Measurements from ENCODE around the gene GNB5. TPM values are rescaled to one million over a fixed set of nuclear protein-coding genes. Genes with fewer than 3 reads are reported as not detected.
A peak's percentile ranks its signal among the peaks of the same experiment; 100 is the strongest.
"Not testable (repeated sequence)": the region's sequence is repeated elsewhere in the genome, so short reads cannot be mapped to it uniquely, and the experiment has no call there.

GNB5 gene
- total and polyA plus RNA-seq, 4 donors = 18.2 to 30.0 (median 27.1) TPM

DNA sequence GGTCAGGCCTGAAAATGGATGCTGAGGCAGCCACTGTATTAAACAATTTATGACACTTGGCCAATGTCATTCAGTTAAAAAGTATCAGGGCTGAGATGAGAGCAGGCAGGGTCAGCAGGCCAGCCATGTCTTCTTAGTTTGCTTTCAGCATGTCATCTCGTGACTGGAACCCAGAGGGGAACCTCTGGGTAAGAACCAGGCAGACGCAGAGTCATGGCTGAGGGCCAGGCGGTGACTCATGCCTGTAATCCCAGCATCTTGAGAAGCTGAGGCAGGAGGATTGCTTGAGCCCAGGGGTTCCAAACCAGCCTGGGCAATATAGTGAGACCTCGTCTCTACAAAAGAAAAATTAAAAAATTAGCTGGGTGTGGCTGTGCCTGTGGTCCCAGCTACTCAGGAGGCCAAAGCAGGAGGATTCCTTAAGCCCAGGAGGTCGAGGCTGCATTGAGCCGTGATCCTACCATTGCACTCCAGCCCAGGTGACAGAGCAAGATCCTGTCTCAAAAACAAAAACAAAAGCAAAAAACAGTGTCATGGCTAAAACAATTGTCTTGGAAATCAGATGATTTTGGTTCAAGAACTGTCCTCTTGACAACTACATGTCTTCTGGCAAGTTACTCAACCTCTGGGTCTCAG, 90.3 kb downstream of the GNB5 start:
- no peak for ATAC-seq (ENCODE audit: low FRiP score)
- H3K4me3 ChIP-seq (ENCODE audit: low read length in 2 of 2) = no peak overlapping the region
- H3K27me3 ChIP-seq (ENCODE audit: control insufficient read depth in 1 of 2, insufficient read depth in 2 of 2, low read length in 1 of 2) = no peaks in the 10 kb centered on the region
- peak; percentile 93 to 94 for DNase-seq
- no peak overlapping the region for H3K27ac ChIP-seq (ENCODE audit: low read depth in 1 of 2, low read length in 2 of 2)
- no peaks in the 10 kb centered on the region for H3K9me3 ChIP-seq (ENCODE audit: control insufficient read depth, low read length)
- H3K36me3 ChIP-seq (ENCODE audit: control insufficient read depth in 1 of 2, insufficient read depth in 2 of 2, low read length in 1 of 2) = no peaks in the 10 kb centered on the region
- 56% methylated on average over 6 of the region's 6 CpGs for WGBS, 2 donors
- intact Hi-C loops (cut with DNase I) = no loop called here
- H3K4me1 ChIP-seq (ENCODE audit: control insufficient read depth in 1 of 2, insufficient read depth in 2 of 2, low read length in 2 of 2) = no peaks in the 10 kb centered on the region

DNA sequence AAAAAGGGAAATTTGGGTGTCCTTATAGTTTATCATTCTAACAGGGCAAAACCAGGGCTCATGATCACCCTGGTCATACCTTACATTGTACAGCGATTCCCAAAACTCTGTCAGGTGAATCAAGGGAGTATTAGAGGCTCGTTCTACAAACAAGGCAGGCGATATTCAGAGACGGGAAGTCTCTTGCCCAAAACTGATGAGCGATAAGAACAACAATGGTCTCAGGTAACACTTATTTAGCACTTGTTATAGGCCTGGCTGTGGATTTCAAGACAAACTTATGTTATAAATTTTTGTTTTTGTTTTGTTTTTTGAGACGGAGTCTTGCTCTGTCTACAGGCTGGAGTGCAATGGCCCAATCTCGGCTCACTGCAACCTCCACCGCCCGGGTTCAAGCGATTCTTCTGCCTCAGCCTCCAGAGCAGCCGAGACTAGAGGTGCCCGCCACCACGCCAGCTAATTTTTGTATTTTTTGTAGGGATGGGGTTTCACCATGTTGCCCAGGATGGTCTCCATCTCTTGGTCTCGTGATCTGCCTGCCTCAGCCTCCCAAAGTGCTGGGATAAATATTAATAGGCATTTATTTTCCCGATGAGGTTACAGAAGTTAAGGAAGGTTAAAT, 91.4 kb downstream of the GNB5 start:
- no peaks in the 10 kb centered on the region for H3K36me3 ChIP-seq (ENCODE audit: control insufficient read depth in 1 of 2, insufficient read depth in 2 of 2, low read length in 1 of 2)
- H3K4me1 ChIP-seq (ENCODE audit: control insufficient read depth in 1 of 2, insufficient read depth in 2 of 2, low read length in 2 of 2) = no peaks in the 10 kb centered on the region
- DNase-seq (no peak), ATAC-seq (ENCODE audit: low FRiP score) (no peak)
- no peaks in the 10 kb centered on the region for H3K9me3 ChIP-seq (ENCODE audit: control insufficient read depth, low read length)
- H3K27me3 ChIP-seq (ENCODE audit: control insufficient read depth in 1 of 2, insufficient read depth in 2 of 2, low read length in 1 of 2) = no peaks in the 10 kb centered on the region
- intact Hi-C loops (cut with DNase I) = no loop called here
- no peak overlapping the region for H3K4me3 ChIP-seq (ENCODE audit: low read length in 2 of 2)
- WGBS, 2 donors = 95 to 96% methylated on average over 15 of the region's 15 CpGs
- no peak overlapping the region for H3K27ac ChIP-seq (ENCODE audit: low read depth in 1 of 2, low read length in 2 of 2)

DNA sequence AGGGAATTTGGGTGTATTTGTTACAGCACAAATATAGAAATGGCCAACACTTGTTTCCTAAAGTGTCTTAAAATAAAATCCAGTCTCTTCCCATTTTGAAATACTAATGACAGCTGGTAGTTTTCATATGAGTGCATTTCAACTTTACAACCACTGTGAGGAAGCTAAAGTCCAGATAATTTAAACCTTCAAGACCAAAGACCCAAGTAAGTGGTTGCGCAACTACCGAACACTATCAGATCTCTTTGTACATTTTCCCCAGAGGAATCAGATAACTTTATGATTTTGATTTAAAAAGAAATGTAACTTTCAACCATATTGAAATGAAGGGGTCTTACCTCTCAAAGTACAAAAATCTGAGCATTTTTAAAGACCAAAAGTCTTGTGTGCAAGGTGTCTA, 92.9 kb downstream of the GNB5 start:
- H3K36me3 ChIP-seq (ENCODE audit: control insufficient read depth in 1 of 2, insufficient read depth in 2 of 2, low read length in 1 of 2) = no peaks in the 10 kb centered on the region
- H3K9me3 ChIP-seq (ENCODE audit: control insufficient read depth, low read length) = no peaks in the 10 kb centered on the region
- WGBS, 2 donors = 91 to 95% methylated on average over 2 of the region's 2 CpGs
- no peak for DNase-seq
- no peak overlapping the region for H3K27ac ChIP-seq (ENCODE audit: low read depth in 1 of 2, low read length in 2 of 2)
- ATAC-seq (ENCODE audit: low FRiP score) = no peak
- H3K4me3 ChIP-seq (ENCODE audit: low read length in 2 of 2) = no peak overlapping the region
- intact Hi-C loops (cut with DNase I) = no loop called here
- no peaks in the 10 kb centered on the region for H3K27me3 ChIP-seq (ENCODE audit: control insufficient read depth in 1 of 2, insufficient read depth in 2 of 2, low read length in 1 of 2)
- no peaks in the 10 kb centered on the region for H3K4me1 ChIP-seq (ENCODE audit: control insufficient read depth in 1 of 2, insufficient read depth in 2 of 2, low read length in 2 of 2)

DNA sequence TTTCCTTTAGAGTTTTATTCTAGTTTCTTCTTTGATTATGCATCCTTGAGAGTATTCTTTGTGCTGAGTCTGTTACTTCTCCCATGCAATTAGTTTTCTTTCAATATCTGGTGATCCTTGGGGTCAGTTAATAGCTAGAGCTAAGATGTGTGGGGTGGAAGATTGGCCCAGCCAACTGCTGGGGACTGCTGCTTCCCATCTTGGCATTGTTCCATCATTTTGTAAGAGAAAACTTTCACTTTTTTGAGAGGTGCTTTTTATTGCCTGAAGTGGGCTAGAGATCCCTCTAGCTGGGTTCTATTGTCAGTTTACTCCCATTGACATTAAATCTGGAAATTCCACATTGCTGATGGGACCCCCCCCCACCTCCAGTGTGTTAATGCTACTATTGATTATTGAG, 94.0 kb downstream of the GNB5 start:
- H3K4me1 ChIP-seq (ENCODE audit: control insufficient read depth in 1 of 2, insufficient read depth in 2 of 2, low read length in 2 of 2) = no peaks in the 10 kb centered on the region
- ATAC-seq (ENCODE audit: low FRiP score) = no peak

DNA sequence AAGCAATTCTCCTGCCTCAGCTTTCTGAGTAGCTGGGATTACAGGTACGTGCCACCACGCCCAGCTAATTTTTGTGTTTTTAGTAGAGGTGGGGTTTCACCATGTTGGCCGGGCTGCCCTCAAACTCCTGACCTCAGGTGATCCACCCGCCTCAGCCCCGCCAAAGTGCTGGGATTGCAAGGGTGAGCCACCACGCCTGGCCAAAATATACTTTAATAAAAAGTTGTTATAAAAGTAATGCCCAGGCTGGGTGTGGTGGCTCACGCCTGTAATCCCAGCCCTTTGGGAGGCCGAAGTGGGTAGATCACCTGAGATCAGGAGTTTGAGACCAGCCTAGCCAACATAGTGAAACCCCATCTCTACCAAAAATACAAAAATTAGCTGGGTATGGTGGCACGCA, 94.7 kb downstream of the GNB5 start:
- H3K9me3 ChIP-seq (ENCODE audit: control insufficient read depth, low read length); H3K4me1 ChIP-seq (ENCODE audit: control insufficient read depth in 1 of 2, insufficient read depth in 2 of 2, low read length in 2 of 2); H3K27ac ChIP-seq (ENCODE audit: low read depth in 1 of 2, low read length in 2 of 2); DNase-seq; intact Hi-C loops (cut with DNase I); ATAC-seq (ENCODE audit: low FRiP score); H3K27me3 ChIP-seq (ENCODE audit: control insufficient read depth in 1 of 2, insufficient read depth in 2 of 2, low read length in 1 of 2); H3K36me3 ChIP-seq (ENCODE audit: control insufficient read depth in 1 of 2, insufficient read depth in 2 of 2, low read length in 1 of 2); H3K4me3 ChIP-seq (ENCODE audit: low read length in 2 of 2): not testable (repeated sequence)
- 94 to 97% methylated on average over 9 of the region's 9 CpGs for WGBS, 2 donors

More for the DNA sequence above, 94.0 kb downstream of the GNB5 start:
- Histone ChIP-seq H3K9me3 (ENCODE audit: control insufficient read depth, low read length) (no peaks in the 10 kb centered on the region), H3K36me3 (ENCODE audit: control insufficient read depth in 1 of 2, insufficient read depth in 2 of 2, low read length in 1 of 2) (no peaks in the 10 kb centered on the region), H3K27me3 (ENCODE audit: control insufficient read depth in 1 of 2, insufficient read depth in 2 of 2, low read length in 1 of 2) (no peaks in the 10 kb centered on the region), H3K4me3 (ENCODE audit: low read length in 2 of 2) (no peak overlapping the region), H3K27ac (ENCODE audit: low read depth in 1 of 2, low read length in 2 of 2) (no peak overlapping the region)
- intact Hi-C loops (cut with DNase I) = no loop called here
- DNase-seq = no peak

DNA sequence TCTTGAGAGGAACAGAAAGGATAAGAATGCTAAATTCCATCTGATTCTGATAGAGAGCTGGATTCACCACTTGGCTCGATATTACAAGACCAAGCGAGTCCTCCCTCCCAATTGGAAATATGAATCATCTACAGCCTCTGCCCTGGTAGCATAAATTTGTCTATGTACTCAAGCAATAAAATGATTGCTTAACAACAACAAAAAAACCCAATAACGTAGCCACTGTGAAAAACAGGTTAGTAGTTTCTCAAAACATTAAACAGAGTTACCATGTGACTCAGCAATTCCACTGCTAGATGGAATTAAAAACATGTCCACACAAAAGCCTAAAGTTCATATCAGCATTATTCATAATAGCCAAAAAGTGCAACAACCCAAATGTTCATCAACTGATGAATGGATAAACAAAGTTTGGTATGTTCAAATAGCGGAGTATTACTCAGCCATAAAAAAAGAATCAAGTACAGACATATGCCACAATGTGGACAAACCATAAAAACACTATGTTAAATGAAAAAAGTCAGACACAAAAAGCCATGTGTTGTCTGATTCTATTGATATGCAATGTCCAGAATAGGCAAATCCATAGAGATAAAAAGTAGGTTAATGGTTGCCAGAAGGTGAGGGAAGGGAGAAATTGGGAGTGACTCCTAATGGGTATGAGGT, 95.5 kb downstream of the GNB5 start:
- 63 to 78% methylated on average over 4 of the region's 4 CpGs for WGBS, 2 donors
- ATAC-seq (ENCODE audit: low FRiP score) (peak; percentile 42), DNase-seq (no peak)
- Histone ChIP-seq H3K9me3 (ENCODE audit: control insufficient read depth, low read length) (no peaks in the 10 kb centered on the region), H3K4me1 (ENCODE audit: control insufficient read depth in 1 of 2, insufficient read depth in 2 of 2, low read length in 2 of 2) (no peaks in the 10 kb centered on the region), H3K27me3 (ENCODE audit: control insufficient read depth in 1 of 2, insufficient read depth in 2 of 2, low read length in 1 of 2) (no peaks in the 10 kb centered on the region), H3K36me3 (ENCODE audit: control insufficient read depth in 1 of 2, insufficient read depth in 2 of 2, low read length in 1 of 2) (no peaks in the 10 kb centered on the region), H3K27ac (ENCODE audit: low read depth in 1 of 2, low read length in 2 of 2) (no peak overlapping the region), H3K4me3 (ENCODE audit: low read length in 2 of 2) (no peak overlapping the region)
- intact Hi-C loops (cut with DNase I) = no loop called here

DNA sequence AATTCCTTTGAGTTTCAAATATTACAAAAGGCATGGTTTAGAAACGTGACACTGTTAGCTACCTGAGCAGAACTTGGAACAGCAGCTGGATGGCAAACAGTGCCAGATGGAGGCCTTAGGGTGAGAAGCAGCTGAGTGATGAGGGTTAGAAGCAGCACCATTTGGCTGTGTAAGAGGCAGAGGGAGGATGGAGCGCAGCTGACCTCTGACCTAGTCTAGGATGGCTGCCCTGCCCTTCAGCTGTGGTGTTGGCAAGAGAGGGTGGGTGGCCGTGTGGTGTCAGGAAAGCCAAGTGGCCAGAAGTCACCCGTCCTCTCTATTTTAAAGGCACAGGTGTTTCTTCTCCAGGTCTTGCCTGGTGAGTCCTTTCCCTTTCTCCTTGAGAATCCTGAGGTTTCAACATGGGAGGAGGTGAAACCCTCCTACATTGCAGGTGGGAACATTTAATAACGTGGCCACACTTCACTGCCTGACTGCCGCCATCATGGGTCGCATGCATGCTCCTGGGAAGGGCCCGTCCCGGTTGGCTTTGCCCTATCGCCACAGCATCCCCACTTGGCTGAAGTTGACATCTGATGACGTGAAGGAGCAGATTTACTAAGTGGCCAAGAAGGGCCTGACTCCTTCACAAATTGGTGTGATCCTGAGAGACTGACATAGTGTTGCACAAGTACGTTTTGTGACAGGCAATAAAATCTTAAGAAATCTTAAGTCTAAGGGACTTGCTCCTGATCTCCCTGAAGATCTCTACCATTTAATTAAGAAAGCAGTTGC, 96.2 kb downstream of the GNB5 start:
- no peaks in the 10 kb centered on the region for H3K27me3 ChIP-seq (ENCODE audit: control insufficient read depth in 1 of 2, insufficient read depth in 2 of 2, low read length in 1 of 2)
- no peaks in the 10 kb centered on the region for H3K4me1 ChIP-seq (ENCODE audit: control insufficient read depth in 1 of 2, insufficient read depth in 2 of 2, low read length in 2 of 2)
- intact Hi-C loops (cut with DNase I) = no loop called here
- no peak overlapping the region for H3K27ac ChIP-seq (ENCODE audit: low read depth in 1 of 2, low read length in 2 of 2)
- H3K9me3 ChIP-seq (ENCODE audit: control insufficient read depth, low read length) = no peaks in the 10 kb centered on the region
- H3K4me3 ChIP-seq (ENCODE audit: low read length in 2 of 2) = no peak overlapping the region
- DNase-seq = no peak
- WGBS, 2 donors = 93% methylated on average over 12 of the region's 12 CpGs
- no peaks in the 10 kb centered on the region for H3K36me3 ChIP-seq (ENCODE audit: control insufficient read depth in 1 of 2, insufficient read depth in 2 of 2, low read length in 1 of 2)
- ATAC-seq (ENCODE audit: low FRiP score) = no peak

DNA sequence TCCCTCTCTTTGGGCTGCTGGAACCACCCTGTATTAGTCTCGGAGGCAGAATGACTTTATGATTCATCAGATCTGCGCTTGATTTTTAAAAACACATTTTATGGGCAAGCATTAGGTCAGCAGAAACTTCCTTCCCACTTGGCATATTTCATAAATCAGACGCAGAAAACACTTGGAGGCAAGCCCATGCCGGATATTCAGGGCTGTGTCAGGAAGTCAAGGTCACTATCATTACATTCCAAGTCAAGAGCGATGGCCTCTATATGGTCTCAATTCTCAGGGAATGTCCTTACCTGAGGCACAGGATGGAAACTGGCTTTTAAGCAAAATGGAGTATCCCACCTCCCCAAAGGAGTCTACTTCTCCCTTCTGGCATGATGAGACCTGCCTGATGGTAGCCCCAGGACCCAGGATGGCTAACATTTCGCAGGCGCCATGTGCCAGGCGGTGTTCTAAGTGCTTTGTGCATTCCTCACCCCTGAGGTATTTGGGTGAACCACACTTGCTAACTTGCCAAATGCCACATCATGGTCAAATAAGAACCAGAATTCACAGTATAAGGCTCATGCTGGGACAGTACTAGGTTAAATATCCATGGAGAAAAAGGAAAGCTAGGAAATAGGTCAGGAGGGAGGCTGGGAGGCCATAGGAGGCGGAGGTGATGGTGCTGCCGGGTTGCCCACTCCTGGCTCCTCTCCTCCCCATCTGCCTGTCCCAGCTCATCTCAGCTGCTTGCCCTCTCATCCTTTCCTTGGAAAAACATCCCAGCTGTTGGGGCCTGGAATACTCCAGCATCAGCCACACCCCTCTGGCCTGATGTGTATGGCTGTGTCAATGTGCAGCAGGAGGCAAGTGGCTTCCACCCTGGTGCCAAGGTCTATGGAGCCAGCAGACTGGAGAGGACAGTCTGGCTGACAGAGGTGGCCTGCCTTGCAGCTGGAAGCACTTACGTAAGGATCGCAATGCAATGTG, 97.4 kb downstream of the GNB5 start:
- H3K27me3 ChIP-seq (ENCODE audit: control insufficient read depth in 1 of 2, insufficient read depth in 2 of 2, low read length in 1 of 2) = no peaks in the 10 kb centered on the region
- no peak overlapping the region for H3K4me3 ChIP-seq (ENCODE audit: low read length in 2 of 2)
- DNase-seq (peak in 1 of 2 donors; percentile 72), ATAC-seq (ENCODE audit: low FRiP score) (peak; percentile 72)
- H3K36me3 ChIP-seq (ENCODE audit: control insufficient read depth in 1 of 2, insufficient read depth in 2 of 2, low read length in 1 of 2) = no peaks in the 10 kb centered on the region
- intact Hi-C loops (cut with DNase I) = no loop called here
- no peaks in the 10 kb centered on the region for H3K9me3 ChIP-seq (ENCODE audit: control insufficient read depth, low read length)
- peak overlapping the region in 1 of 2 donors; percentile 25 for H3K27ac ChIP-seq (ENCODE audit: low read depth in 1 of 2, low read length in 2 of 2)
- 28 to 31% methylated on average over 12 of the region's 12 CpGs for WGBS, 2 donors
- no peaks in the 10 kb centered on the region for H3K4me1 ChIP-seq (ENCODE audit: control insufficient read depth in 1 of 2, insufficient read depth in 2 of 2, low read length in 2 of 2)

Data from aorta (tissue), 5 donors.